ENCODE data around the gene EYS.

EYS gene

GRCh38 chr6:63713332-63713731 is 1993.7 kb downstream of the EYS start:
- H3K36me3 ChIP-seq (ENCODE audit: insufficient read depth, low read length) = peaks cover 50% of the 10 kb centered on the region; the same call in 1 of the 2 replicates
- no peaks in the 10 kb centered on the region for H3K27me3 ChIP-seq (ENCODE audit: insufficient read depth, low read length, poor library complexity, severe bottlenecking)
- H3K79me2 ChIP-seq (ENCODE audit: insufficient read depth, low read length) = no peaks in the 10 kb centered on the region
- no peaks in the 10 kb centered on the region for H3F3A ChIP-seq (ENCODE audit: low read depth)
- no peaks in the 10 kb centered on the region for H3K9me3 ChIP-seq (ENCODE audit: insufficient read depth, low read depth, low read length)
- H3K9ac ChIP-seq (ENCODE audit: low read depth, low read length, poor library complexity, severe bottlenecking) = no peak overlapping the region
- TF ChIP-seq EZH2phosphoT487 (IDR thresholded peaks at IDR 0.05; ENCODE audit: borderline replicate concordance) = no peak
- no peak for TF ChIP-seq CTCF (conservative IDR thresholded peaks at IDR 0.05; ENCODE audit: low read length)
- H3K4me3 ChIP-seq (ENCODE audit: low read length, poor library complexity, severe bottlenecking) = no peak overlapping the region
- H3K4me2 ChIP-seq (ENCODE audit: low read depth, low read length, poor library complexity, severe bottlenecking) = no peak overlapping the region
- no peaks in the 10 kb centered on the region for H4K20me1 ChIP-seq (ENCODE audit: insufficient read depth, low read length, poor library complexity, severe bottlenecking)
- no peaks in the 10 kb centered on the region for H3K4me1 ChIP-seq (ENCODE audit: insufficient read depth, low read length, poor library complexity, severe bottlenecking)
- H2AFZ ChIP-seq (ENCODE audit: low read length) = no peak overlapping the region
- H3K9me2 ChIP-seq (replicated peaks; ENCODE audit: low read depth, low read length) = no peaks in the 10 kb centered on the region

GRCh38 chr6:63709148-63709547 is 1997.9 kb downstream of the EYS start:
- Histone ChIP-seq H3K9me2 (replicated peaks; ENCODE audit: low read depth, low read length) (no peaks in the 10 kb centered on the region), H2AFZ (ENCODE audit: low read length) (no peak overlapping the region), H3K79me2 (ENCODE audit: insufficient read depth, low read length) (no peaks in the 10 kb centered on the region), H3K9ac (ENCODE audit: low read depth, low read length, poor library complexity, severe bottlenecking) (no peak overlapping the region), H3K4me1 (ENCODE audit: insufficient read depth, low read length, poor library complexity, severe bottlenecking) (peaks cover 4% of the 10 kb centered on the region), H3K27me3 (ENCODE audit: insufficient read depth, low read length, poor library complexity, severe bottlenecking) (no peaks in the 10 kb centered on the region), H3K36me3 (ENCODE audit: insufficient read depth, low read length) (peaks cover 77% of the 10 kb centered on the region; the same call in 1 of the 2 replicates), H3K4me2 (ENCODE audit: low read depth, low read length, poor library complexity, severe bottlenecking) (no peak overlapping the region), H3K9me3 (ENCODE audit: insufficient read depth, low read depth, low read length) (no peaks in the 10 kb centered on the region), H4K20me1 (ENCODE audit: insufficient read depth, low read length, poor library complexity, severe bottlenecking) (no peaks in the 10 kb centered on the region), H3K4me3 (ENCODE audit: low read length, poor library complexity, severe bottlenecking) (no peak overlapping the region), H3F3A (ENCODE audit: low read depth) (no peaks in the 10 kb centered on the region)
- TF ChIP-seq CTCF (conservative IDR thresholded peaks at IDR 0.05; ENCODE audit: low read length) (no peak), EZH2phosphoT487 (IDR thresholded peaks at IDR 0.05; ENCODE audit: borderline replicate concordance) (no peak)

- Histone ChIP-seq H2AFZ (ENCODE audit: low read length) (no peak overlapping the region), H3K27me3 (ENCODE audit: insufficient read depth, low read length, poor library complexity, severe bottlenecking) (no peaks in the 10 kb centered on the region), H3K36me3 (ENCODE audit: insufficient read depth, low read length) (peaks cover 80% of the 10 kb centered on the region; the same call in 1 of the 2 replicates), H3K9ac (ENCODE audit: low read depth, low read length, poor library complexity, severe bottlenecking) (no peak overlapping the region), H3K79me2 (ENCODE audit: insufficient read depth, low read length) (no peaks in the 10 kb centered on the region), H3F3A (ENCODE audit: low read depth) (no peaks in the 10 kb centered on the region), H3K4me3 (ENCODE audit: low read length, poor library complexity, severe bottlenecking) (no peak overlapping the region), H3K4me2 (ENCODE audit: low read depth, low read length, poor library complexity, severe bottlenecking) (no peak overlapping the region), H3K9me2 (replicated peaks; ENCODE audit: low read depth, low read length) (no peaks in the 10 kb centered on the region), H3K9me3 (ENCODE audit: insufficient read depth, low read depth, low read length) (no peaks in the 10 kb centered on the region), H3K4me1 (ENCODE audit: insufficient read depth, low read length, poor library complexity, severe bottlenecking) (peaks cover 4% of the 10 kb centered on the region), H4K20me1 (ENCODE audit: insufficient read depth, low read length, poor library complexity, severe bottlenecking) (no peaks in the 10 kb centered on the region)
- TF ChIP-seq CTCF (conservative IDR thresholded peaks at IDR 0.05; ENCODE audit: low read length) = no peak
- TF ChIP-seq EZH2phosphoT487 (IDR thresholded peaks at IDR 0.05; ENCODE audit: borderline replicate concordance) = no peak
These were observed 1998.4 kb downstream of the EYS start for GRCh38 chr6:63708631-63709030.

Data from Loucy (cell line).